SK-N-MC (cell line): ENCODE results near the gene LHCGR.

Source experiments
- DNase-seq: peaks from one replicate; pipeline ENCODE4 v3.0.0-alpha.2; 2011; ENCODE audit warnings: low read depth, low spot score
- H3K27ac ChIP-seq: fragments of 200-600 bp; sonication (generic); 2 replicates; pipeline ENCODE4 v1.5.1; 2016; ENCODE audit warnings: mixed run types
- H3K36me3 ChIP-seq: fragments of 200-600 bp; sonication (generic); 2 replicates; pipeline ENCODE4 v1.6.1; 2017; ENCODE audit warnings: antibody characterized with exemption, low read length, mixed read lengths; ENCODE audit not compliant: insufficient read depth
- H3K4me3 ChIP-seq: fragments of 200-600 bp; sonication (generic); 2 replicates; pipeline ENCODE4 v1.5.1; 2016
- H3K9ac ChIP-seq: fragments of 200-600 bp; sonication (generic); 2 replicates; pipeline ENCODE4 v1.8.0; 2017; ENCODE audit warnings: mixed run types, mixed read lengths; ENCODE audit not compliant: insufficient read length
- H3K9me3 ChIP-seq: fragments of 200-600 bp; sonication (generic); 2 replicates; pipeline ENCODE4 v1.6.1; 2017; ENCODE audit warnings: low read depth, mild to moderate bottlenecking, antibody characterized with exemption, low read length, moderate library complexity, mixed read lengths
- EZH2 ChIP-seq: fragments of 200-600 bp; sonication (generic); IDR thresholded peaks from one replicate; pipeline ENCODE4 v1.6.1; 2017; ENCODE audit warnings: antibody characterized with exemption
- FOXP2 ChIP-seq: optimal IDR thresholded peaks from 2 replicates; pipeline ENCODE3; 2011; ENCODE audit warnings: mild to moderate bottlenecking, moderate library complexity; ENCODE audit not compliant: insufficient read depth; ENCODE audit errors: extremely low read length, control extremely low read depth
- POLR2AphosphoS5 ChIP-seq: IDR thresholded peaks from 2 replicates; pipeline ENCODE4 v1.6.1; 2012; ENCODE audit warnings: mild to moderate bottlenecking, low read depth, low read length, borderline replicate concordance

Gene LHCGR

DNA sequence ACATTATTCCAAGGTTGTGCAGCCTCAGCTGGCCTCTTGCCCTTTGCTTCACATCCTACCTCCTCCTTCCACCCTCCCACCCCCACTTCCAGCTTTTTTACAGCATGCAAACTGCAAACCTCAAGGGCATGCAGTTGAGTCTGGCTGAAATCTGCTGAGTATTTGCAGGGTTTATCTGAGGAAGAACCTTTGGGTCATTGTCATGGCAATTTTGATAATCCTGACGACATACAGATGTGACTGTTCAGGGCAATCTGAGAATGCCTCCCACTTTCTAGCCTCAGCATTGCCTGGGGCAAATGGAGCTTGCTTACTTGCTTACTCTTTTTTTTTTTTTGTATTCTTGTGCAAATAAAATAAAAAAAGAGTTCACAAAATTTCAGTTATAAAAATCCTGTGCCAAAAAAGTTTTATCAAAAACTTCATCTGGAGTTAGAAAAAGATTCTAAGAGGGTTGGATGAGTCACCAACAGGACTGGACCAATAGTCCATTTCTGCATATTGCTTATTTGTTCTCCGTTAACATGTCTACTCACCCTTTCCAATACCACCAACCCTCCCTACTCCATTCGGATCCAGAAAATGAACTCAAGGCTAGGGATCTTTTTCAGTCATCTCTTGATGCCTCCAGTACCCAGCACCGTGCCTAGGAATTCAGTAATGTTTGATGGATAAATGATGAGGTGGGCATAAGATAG lies 23.6 kb upstream of the LHCGR start:
- no peaks in the 10 kb centered on the region for H3K36me3 ChIP-seq
- TF ChIP-seq POLR2AphosphoS5, result no peak
- TF ChIP-seq FOXP2, result peak; percentile 45
- no peak for TF ChIP-seq EZH2

GRCh38 chr2:48774251-48774650 lies 18.7 kb upstream of the LHCGR start:
- H3K4me3 ChIP-seq, result peak overlapping the region; percentile 45
- peak overlapping the region; percentile 97 for H3K27ac ChIP-seq
- no peaks in the 10 kb centered on the region for H3K9me3 ChIP-seq
- H3K9ac ChIP-seq, result peak overlapping the region; percentile 50
- peak; percentile 49; the same call in 1 of the 2 replicates for TF ChIP-seq POLR2AphosphoS5
- no peak for TF ChIP-seq FOXP2
- peak; percentile 93 for DNase-seq
- no peaks in the 10 kb centered on the region for H3K36me3 ChIP-seq

More for the DNA sequence above, 23.6 kb upstream of the LHCGR start:
- Histone ChIP-seq H3K27ac (0 out of 2 replicates have a peak overlapping the region, but pooled peaks have one; percentile 7), H3K9ac (no peak overlapping the region), H3K9me3 (no peaks in the 10 kb centered on the region), H3K4me3 (no peak overlapping the region)
- no peak for DNase-seq

- H3K27ac ChIP-seq, result 0 out of 2 replicates have a peak overlapping the region, but pooled peaks have one; percentile 49
Measured at GRCh38 chr2:48771241-48772014, 15.9 kb upstream of the LHCGR start.

GRCh38 chr2:48770181-48770580 lies 14.7 kb upstream of the LHCGR start:
- H3K9ac ChIP-seq, result no peak overlapping the region
- DNase-seq, result no peak
- TF ChIP-seq POLR2AphosphoS5 (no peak), EZH2 (no peak), FOXP2 (no peak)
- H3K4me3 ChIP-seq, result no peak overlapping the region
- H3K27ac ChIP-seq, result no peak overlapping the region
- H3K36me3 ChIP-seq, result no peaks in the 10 kb centered on the region
- no peaks in the 10 kb centered on the region for H3K9me3 ChIP-seq

More at GRCh38 chr2:48771241-48772014, 15.9 kb upstream of the LHCGR start:
- no peak for DNase-seq
- no peak overlapping the region for H3K9ac ChIP-seq
- no peaks in the 10 kb centered on the region for H3K36me3 ChIP-seq
- H3K9me3 ChIP-seq, result no peaks in the 10 kb centered on the region
- H3K4me3 ChIP-seq, result no peak overlapping the region
- TF ChIP-seq POLR2AphosphoS5 (no peak), FOXP2 (no peak), EZH2 (no peak)

DNA sequence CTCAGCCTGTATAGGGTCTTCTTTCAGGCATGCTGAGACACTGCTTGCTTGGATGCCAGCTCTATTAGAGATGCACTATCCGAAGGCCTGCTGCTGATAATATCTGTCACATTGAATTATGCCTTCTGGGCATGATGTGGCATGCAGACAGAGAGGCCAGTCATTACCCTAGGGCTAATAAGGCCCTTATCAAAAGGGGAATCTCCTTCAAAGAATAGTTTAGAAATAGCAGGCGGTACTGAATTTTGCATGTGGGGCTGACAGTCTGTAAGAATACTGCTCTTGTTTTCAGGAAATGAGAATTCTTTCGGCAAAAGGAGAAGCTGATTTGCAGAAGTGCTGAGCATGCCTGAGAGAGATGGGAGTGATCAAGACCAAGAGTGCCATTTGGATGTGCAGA lies 13.1 kb upstream of the LHCGR start:
- Histone ChIP-seq H3K36me3 (no peaks in the 10 kb centered on the region), H3K9me3 (no peaks in the 10 kb centered on the region), H3K9ac (no peak overlapping the region), H3K4me3 (no peak overlapping the region), H3K27ac (peak overlapping the region; percentile 62)
- DNase-seq, result peak; percentile 65
- no peak for TF ChIP-seq FOXP2
- peak; percentile 47; the same call in 1 of the 2 replicates for TF ChIP-seq POLR2AphosphoS5

DNA sequence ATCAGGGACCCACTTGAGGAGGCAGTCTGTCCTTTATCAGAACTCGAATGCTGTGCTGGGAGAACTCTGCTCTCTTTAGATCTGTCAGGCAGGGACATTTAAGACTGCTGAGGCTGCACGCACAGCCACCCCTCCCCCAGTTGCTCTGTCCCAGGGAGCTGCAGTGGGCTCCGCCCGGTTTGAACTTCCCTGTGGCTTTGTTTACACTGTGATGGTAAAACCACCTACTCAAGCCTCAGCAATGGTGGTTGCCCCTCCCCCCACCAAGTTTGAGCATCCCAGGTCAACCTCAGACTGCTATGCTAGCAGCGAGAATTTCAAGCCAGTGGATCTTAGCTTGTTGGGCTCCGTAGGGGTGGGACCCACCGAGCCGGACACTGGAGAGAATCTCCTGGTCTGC lies 11.8 kb upstream of the LHCGR start:
- no peak for DNase-seq
- Histone ChIP-seq H3K9ac (no peak overlapping the region), H3K36me3 (no peaks in the 10 kb centered on the region), H3K4me3 (no peak overlapping the region), H3K27ac (no peak overlapping the region), H3K9me3 (no peaks in the 10 kb centered on the region)
- no peak for TF ChIP-seq FOXP2
- no peak for TF ChIP-seq EZH2
- TF ChIP-seq POLR2AphosphoS5, result no peak

DNA sequence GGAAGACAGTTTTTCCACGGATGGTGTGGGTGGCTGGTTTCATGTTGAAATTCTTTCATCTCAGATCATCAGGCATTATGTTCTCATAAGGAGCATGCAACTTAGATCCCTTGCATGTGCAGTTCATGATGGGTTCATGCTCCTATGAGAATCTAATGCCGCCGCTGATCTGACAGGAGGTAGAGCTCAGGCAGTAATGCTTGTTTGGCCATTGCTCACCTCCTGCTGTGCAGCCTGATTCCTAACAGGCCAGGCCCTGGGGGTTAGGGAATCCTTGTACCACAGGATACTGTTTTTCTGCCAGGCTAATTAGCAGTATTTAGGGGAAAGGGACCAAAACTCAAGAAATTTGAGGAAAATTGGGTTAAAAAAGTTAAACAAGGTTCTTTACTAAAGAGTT lies 5.3 kb upstream of the LHCGR start:
- no peak for DNase-seq
- Histone ChIP-seq H3K4me3 (no peak overlapping the region), H3K9ac (no peak overlapping the region), H3K9me3 (no peaks in the 10 kb centered on the region), H3K27ac (no peak overlapping the region), H3K36me3 (no peaks in the 10 kb centered on the region)
- no peak for TF ChIP-seq EZH2

GRCh38 chr2:48759682-48760081 lies 4.2 kb upstream of the LHCGR start:
- Histone ChIP-seq H3K27ac (no peak overlapping the region), H3K9me3 (no peaks in the 10 kb centered on the region), H3K4me3 (no peak overlapping the region), H3K9ac (no peak overlapping the region), H3K36me3 (no peaks in the 10 kb centered on the region)
- no peak for TF ChIP-seq EZH2
- no peak for TF ChIP-seq FOXP2
- TF ChIP-seq POLR2AphosphoS5, result no peak
- no peak for DNase-seq

DNA sequence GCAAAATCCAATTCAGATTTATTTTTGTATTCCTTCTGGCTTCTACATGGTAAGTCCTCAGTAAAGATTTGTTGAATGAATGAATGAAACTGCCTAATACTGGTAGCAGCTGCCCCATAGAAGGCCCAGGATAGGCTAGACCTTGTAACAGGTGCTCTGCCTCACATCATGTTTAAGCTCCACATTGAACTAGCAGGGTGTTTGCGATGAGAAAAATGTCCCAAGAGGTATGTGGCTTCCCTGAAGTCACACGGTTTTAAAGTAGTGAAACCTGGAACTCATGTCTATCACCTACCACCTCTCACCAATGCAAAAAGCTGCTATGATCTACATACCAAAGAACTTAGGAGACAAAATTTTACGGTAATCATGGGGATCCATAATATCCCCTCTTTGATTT lies 765 bp upstream of the LHCGR start:
- Histone ChIP-seq H3K9me3 (no peaks in the 10 kb centered on the region), H3K27ac (no peak overlapping the region), H3K9ac (no peak overlapping the region), H3K36me3 (no peaks in the 10 kb centered on the region), H3K4me3 (no peak overlapping the region)
- DNase-seq, result no peak
- TF ChIP-seq EZH2 (no peak), FOXP2 (no peak), POLR2AphosphoS5 (no peak)
